OCI-LY7 (cell line): ENCODE results near the gene PPP3CA. TPM values are rescaled to one million over a fixed set of nuclear protein-coding genes. Genes with fewer than 3 reads are reported as not detected.

Experiments used
- BruUV-seq: library from RNA; stranded (reverse); fragments of 400-500 nt; replicated peaks from 2 replicates; lab custom pipeline; 2021; lab: Mats Ljungman, UMichigan
- CTCF ChIA-PET: fragments of 300-600 bp; sonication (Branson Sonifier 250); formaldehyde crosslinking; loops from one replicate; lab custom pipeline; 2022; ENCODE audit warnings: antibody characterized with exemption; ENCODE audit not compliant: unreplicated experiment; lab: Charles Lee
- POLR2A ChIA-PET: fragments of 300-600 bp; sonication (Branson Sonifier 250); formaldehyde crosslinking; loops from one replicate; lab custom pipeline; 2022; ENCODE audit warnings: antibody characterized with exemption; lab: Charles Lee
- DNase-seq: peaks from one replicate; pipeline ENCODE4 v3.0.0-alpha.2; 2015; ENCODE audit warnings: low spot score
- H2AFZ ChIP-seq: fragments of 200-600 bp; sonication (generic), shearing (Covaris generic); 2 replicates; pipeline ENCODE4 v1.6.1; 2014; ENCODE audit warnings: mild to moderate bottlenecking, antibody characterized with exemption, low read length, moderate library complexity
- H3K27ac ChIP-seq: fragments of 200-600 bp; sonication (generic); 2 replicates; pipeline ENCODE4 v1.5.1; 2014; ENCODE audit warnings: mixed run types, low read depth, mild to moderate bottlenecking, moderate library complexity, low read length, inconsistent platforms; ENCODE audit not compliant: poor library complexity, severe bottlenecking
- H3K36me3 ChIP-seq: fragments of 200-600 bp; sonication (generic); 2 replicates; pipeline ENCODE4 v1.6.1; 2014; ENCODE audit warnings: mild to moderate bottlenecking, antibody characterized with exemption, low read length, moderate library complexity, mixed read lengths; ENCODE audit not compliant: insufficient read depth
- H3K4me1 ChIP-seq: fragments of 200-600 bp; sonication (generic); 2 replicates; pipeline ENCODE4 v1.5.1; 2014; ENCODE audit warnings: mild to moderate bottlenecking, low read length; ENCODE audit not compliant: insufficient read depth, poor library complexity, severe bottlenecking
- H3K4me2 ChIP-seq: fragments of 200-600 bp; sonication (generic); 2 replicates; pipeline ENCODE4 v1.6.1; 2014; ENCODE audit warnings: mild to moderate bottlenecking, low read length
- H3K4me3 ChIP-seq: fragments of 200-600 bp; sonication (generic); 2 replicates; pipeline ENCODE4 v1.5.1; 2014; ENCODE audit warnings: mild to moderate bottlenecking, low read depth, low read length; ENCODE audit not compliant: poor library complexity, severe bottlenecking
- H3K79me2 ChIP-seq: fragments of 200-600 bp; sonication (generic); 2 replicates; pipeline ENCODE4 v1.6.1; 2016; ENCODE audit warnings: low read depth, mild to moderate bottlenecking, low read length, moderate library complexity, mixed read lengths; ENCODE audit not compliant: insufficient read depth
- H3K9me2 ChIP-seq: fragments of 200-600 bp; sonication (generic); 2 replicates; pipeline ENCODE4 v1.6.1; 2016; ENCODE audit warnings: mild to moderate bottlenecking, low read length, mixed read lengths; ENCODE audit not compliant: insufficient read depth
- H3K9me3 ChIP-seq: fragments of 200-600 bp; sonication (generic); 2 replicates; pipeline ENCODE4 v1.6.1; 2014; ENCODE audit warnings: mild to moderate bottlenecking, mixed run types, low read length, mixed read lengths
- H4K20me1 ChIP-seq: fragments of 200-600 bp; sonication (generic); 2 replicates; pipeline ENCODE4 v1.6.1; 2014; ENCODE audit warnings: mild to moderate bottlenecking, antibody characterized with exemption, low read length, moderate library complexity, mixed read lengths; ENCODE audit not compliant: insufficient read depth
- CTCF ChIP-seq: fragments of 200-600 bp; sonication (generic); conservative IDR thresholded peaks from 2 replicates; pipeline ENCODE4 v1.5.1; 2014; ENCODE audit warnings: mild to moderate bottlenecking, antibody characterized with exemption, low read length, moderate library complexity, mixed read lengths
- EZH2phosphoT487 ChIP-seq: fragments of 200-600 bp; sonication (generic); IDR thresholded peaks from 2 replicates; pipeline ENCODE4 v1.6.1; 2018; ENCODE audit warnings: low read depth, borderline replicate concordance, mild to moderate bottlenecking, mixed run types, antibody characterized with exemption, low read length, moderate library complexity, mixed read lengths
- intact Hi-C: fragments of 100-400 bp; cut with micrococcal nuclease; formaldehyde crosslinking; loops from one replicate; pipeline ENCODE4 v1.10.0; 2022; ENCODE audit not compliant: unreplicated experiment
- total RNA-seq, 2 experiments: library from RNA; depleted of rRNA in 1 of 2; stranded (reverse); fragments of >200 nt in 1 of 2; shearing (Covaris generic) in 1 of 2; gene quantifications; 2 replicates each; pipeline ENCODE4 v1.2.3, GENCODE V29; 2014 to 2022

PPP3CA gene
- total RNA-seq, 2 experiments from 2014 or later = 9.2 to 13.6 TPM

GRCh38 chr4:101294597-101294996, 52.7 kb downstream of the PPP3CA start:
- ChIA-PET CTCF (no interaction called here), POLR2A (interaction anchor here (0.6 to 0.7 kb wide), 2 partner anchors 11 to 48 kb away, joined by 3 to 6 read pairs; no protein-coding TSS in a partner anchor)
- Histone ChIP-seq H3K79me2 (no peaks in the 10 kb centered on the region), H3K27ac (no peak overlapping the region), H3K4me1 (no peaks in the 10 kb centered on the region), H3K9me2 (no peaks in the 10 kb centered on the region), H3K4me3 (no peak overlapping the region), H4K20me1 (no peaks in the 10 kb centered on the region), H3K4me2 (no peak overlapping the region), H2AFZ (no peak overlapping the region), H3K36me3 (no peaks in the 10 kb centered on the region), H3K9me3 (no peaks in the 10 kb centered on the region)
- TF ChIP-seq CTCF (no peak), EZH2phosphoT487 (no peak)
- no TSS peak for BruUV-seq
- DNase-seq = no peak
- intact Hi-C loops = no loop called here

- Histone ChIP-seq H3K9me3 (no peaks in the 10 kb centered on the region), H3K4me1 (no peaks in the 10 kb centered on the region), H3K79me2 (no peaks in the 10 kb centered on the region), H3K27ac (no peak overlapping the region), H3K9me2 (no peaks in the 10 kb centered on the region), H3K4me2 (no peak overlapping the region), H2AFZ (no peak overlapping the region), H3K36me3 (no peaks in the 10 kb centered on the region), H3K4me3 (no peak overlapping the region), H4K20me1 (no peaks in the 10 kb centered on the region)
- ChIA-PET CTCF (no interaction called here), POLR2A (interaction anchor here (0.6 to 0.9 kb wide), 2 partner anchors 12 to 78 kb away, joined by 3 to 8 read pairs; no protein-coding TSS in a partner anchor)
- BruUV-seq = no TSS peak
- intact Hi-C loops = no loop called here
- no peak for DNase-seq
- TF ChIP-seq EZH2phosphoT487 = no peak
- TF ChIP-seq CTCF = no peak
These were observed 54.4 kb downstream of the PPP3CA start for GRCh38 chr4:101292901-101293300.

- ChIA-PET CTCF (no interaction called here), POLR2A (interaction anchor here (0.7 to 0.9 kb wide), 2 partner anchors 12 to 80 kb away, joined by 4 to 8 read pairs; no protein-coding TSS in a partner anchor)
- no peaks in the 10 kb centered on the region for H4K20me1 ChIP-seq
- no peak for TF ChIP-seq CTCF
- no peak overlapping the region for H3K4me3 ChIP-seq
- no peak overlapping the region for H3K4me2 ChIP-seq
- intact Hi-C loops = no loop called here
- no peak overlapping the region for H3K27ac ChIP-seq
- no peaks in the 10 kb centered on the region for H3K4me1 ChIP-seq
- H3K9me3 ChIP-seq = no peaks in the 10 kb centered on the region
- no peaks in the 10 kb centered on the region for H3K79me2 ChIP-seq
- no peak for DNase-seq
- H3K36me3 ChIP-seq = no peaks in the 10 kb centered on the region
- H3K9me2 ChIP-seq = no peaks in the 10 kb centered on the region
- no TSS peak for BruUV-seq
- no peak overlapping the region for H2AFZ ChIP-seq
These were observed 55.1 kb downstream of the PPP3CA start for GRCh38 chr4:101292214-101292613.
